Left lung (tissue), 10 donors: ENCODE results near the gene LYPLAL1. TPM values are rescaled to one million over a fixed set of nuclear protein-coding genes. Genes with fewer than 3 reads are reported as not detected.

Source experiments
- ATAC-seq: fragments of 200-7000 bp; cut with Tn5 transposase; one replicate; pipeline ENCODE4 v1.9.1; 2020; ENCODE audit warnings: moderate library complexity
- DNase-seq, 4 donors: peaks; one replicate each; pipeline ENCODE4 v3.0.0-alpha.2; 2013 to 2020
- H3K27ac ChIP-seq, 2 donors: fragments of 200-600 bp; sonication (generic) in 1 of 2; one replicate each; pipeline versions ENCODE4 v1.5.0 to v1.8.0; 2020 to 2021
- H3K27me3 ChIP-seq, 2 donors: fragments of 200-600 bp; sonication (generic) in 1 of 2; one replicate each; pipeline versions ENCODE4 v1.5.0 to v1.8.0; 2020 to 2021
- H3K36me3 ChIP-seq, 2 donors: fragments of 200-600 bp; sonication (generic) in 1 of 2; one replicate each; pipeline versions ENCODE4 v1.5.0 to v1.8.0; 2020 to 2021
- H3K4me1 ChIP-seq, 2 donors: fragments of 200-600 bp; one replicate each; pipeline ENCODE4 v1.8.0; 2021
- H3K4me3 ChIP-seq, 2 donors: fragments of 200-600 bp; sonication (generic) in 1 of 2; one replicate each; pipeline versions ENCODE4 v1.5.0 to v1.8.0; 2020 to 2021; ENCODE audit warnings: mild to moderate bottlenecking in 1 of 2
- H3K9me3 ChIP-seq, 2 donors: fragments of 200-600 bp; sonication (generic) in 1 of 2; one replicate each; pipeline versions ENCODE4 v1.5.0 to v1.8.0; 2020 to 2021
- CTCF ChIP-seq, 2 donors: fragments of 200-600 bp; sonication (generic) in 1 of 2; IDR thresholded peaks; one replicate each; pipeline versions ENCODE4 v1.5.0 to v1.8.0; 2021; ENCODE audit warnings: antibody characterized with exemption in 2 of 2
- intact Hi-C, 2 donors: fragments of 100-400 bp; cut with DNase I; formaldehyde crosslinking; loops; one replicate each; pipeline versions ENCODE4 v1.11.2 to v1.14.2; 2022
- polyA plus RNA-seq, 6 donors: library from polyadenylated mRNA; unstranded; fragments of 120-200 nt; gene quantifications; one replicate each; pipeline ENCODE4 v1.2.1, GENCODE V29; 2013; ENCODE audit not compliant: insufficient read length in 6 of 6
- total RNA-seq, 2 donors: library from RNA; stranded (reverse); fragmentation: NEBNext Ultra II Directional; extraction: Animal tissue kit (Norgen Biotek cat#: 25700); gene quantifications; one replicate each; pipeline ENCODE4 v1.2.1, GENCODE V29; 2021
- donor health status: DM: no; HTN: yes; CAD: no.
- donor health status: DM: no; HTN: no; CAD: no.

Gene LYPLAL1
- total and polyA plus RNA-seq, 8 donors, result 24.1 to 60.9 (median 52.1) TPM

GRCh38 chr1:219159946-219160645 is 13.6 kb upstream of the LYPLAL1 start:
- DNase-seq, result no peak
- Histone ChIP-seq H3K36me3 (no peaks in the 10 kb centered on the region), H3K4me1 (no peaks in the 10 kb centered on the region), H3K27ac (no peak overlapping the region), H3K9me3 (no peaks in the 10 kb centered on the region), H3K4me3 (no peak overlapping the region), H3K27me3 (no peaks in the 10 kb centered on the region)
- no peak for ATAC-seq
- intact Hi-C loops, result no loop called here
- TF ChIP-seq CTCF (IDR thresholded peaks at IDR 0.05), result no peak

- no peak for ATAC-seq
- TF ChIP-seq CTCF (IDR thresholded peaks at IDR 0.05), result no peak
- intact Hi-C loops, result no loop called here
These were observed 12.7 kb upstream of the LYPLAL1 start for GRCh38 chr1:219160967-219161366.

GRCh38 chr1:219161371-219161770 is 12.3 kb upstream of the LYPLAL1 start:
- H3K36me3 ChIP-seq, result no peaks in the 10 kb centered on the region
- no peaks in the 10 kb centered on the region for H3K27me3 ChIP-seq
- H3K27ac ChIP-seq, result no peak overlapping the region
- ATAC-seq (peak; percentile 15), DNase-seq (no peak)
- no peak for TF ChIP-seq CTCF (IDR thresholded peaks at IDR 0.05)
- no peaks in the 10 kb centered on the region for H3K9me3 ChIP-seq
- no peak overlapping the region for H3K4me3 ChIP-seq
- H3K4me1 ChIP-seq, result no peaks in the 10 kb centered on the region
- intact Hi-C loops, result no loop called here

More at GRCh38 chr1:219160967-219161366, 12.7 kb upstream of the LYPLAL1 start:
- Histone ChIP-seq H3K9me3 (no peaks in the 10 kb centered on the region), H3K27me3 (no peaks in the 10 kb centered on the region), H3K4me1 (no peaks in the 10 kb centered on the region), H3K36me3 (no peaks in the 10 kb centered on the region), H3K27ac (no peak overlapping the region), H3K4me3 (no peak overlapping the region)
- no peak for DNase-seq

- DNase-seq (no peak), ATAC-seq (peak; percentile 52)
- Histone ChIP-seq H3K9me3 (no peaks in the 10 kb centered on the region), H3K27ac (no peak overlapping the region), H3K4me1 (no peaks in the 10 kb centered on the region), H3K36me3 (no peaks in the 10 kb centered on the region), H3K27me3 (no peaks in the 10 kb centered on the region), H3K4me3 (no peak overlapping the region)
- intact Hi-C loops, result no loop called here
- TF ChIP-seq CTCF (IDR thresholded peaks at IDR 0.05), result no peak
These were observed 10.2 kb upstream of the LYPLAL1 start for GRCh38 chr1:219163401-219163954.

GRCh38 chr1:219171192-219171935 is 2.3 kb upstream of the LYPLAL1 start:
- intact Hi-C loops, result no loop called here
- no peak for DNase-seq

More at GRCh38 chr1:219171192-219171935, 2.3 kb upstream of the LYPLAL1 start:
- Histone ChIP-seq H3K9me3 (no peaks in the 10 kb centered on the region), H3K27ac (no peak overlapping the region), H3K27me3 (no peaks in the 10 kb centered on the region), H3K4me1 (peaks cover 6 to 15% of the 10 kb centered on the region in 2 donors), H3K36me3 (no peaks in the 10 kb centered on the region), H3K4me3 (no peak overlapping the region)
- no peak for TF ChIP-seq CTCF (IDR thresholded peaks at IDR 0.05)
- ATAC-seq, result no peak
